ENCODE measurements around the gene CDH12.
"Not testable (repeated sequence)": the region's sequence is repeated elsewhere in the genome, so short reads cannot be mapped to it uniquely, and the experiment has no call there.

Gene CDH12

DNA sequence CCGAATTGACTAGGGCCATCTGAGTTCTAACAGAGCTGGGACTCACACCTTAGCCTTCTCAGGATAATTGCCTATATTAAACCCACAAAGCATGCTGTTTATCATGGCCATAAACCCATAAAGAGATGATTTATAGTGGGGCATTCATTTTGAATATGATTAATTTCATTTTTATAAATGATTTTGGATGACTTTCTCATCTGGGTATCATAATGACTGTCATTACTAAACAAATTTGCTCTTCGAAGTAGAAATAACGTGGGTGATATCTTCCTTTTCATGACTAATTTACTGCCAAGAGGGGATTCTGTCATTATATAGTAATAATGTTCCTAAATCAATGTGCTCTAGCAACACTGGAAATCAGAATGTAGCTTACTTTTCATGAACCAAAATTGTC lies 498.2 kb downstream of the CDH12 start:
- Histone ChIP-seq H3K36me3 (ENCODE audit: control insufficient read depth in 2 of 2, insufficient read depth in 2 of 2, low read length in 2 of 2) (no peaks in the 10 kb centered on the region), H3K27ac (ENCODE audit: low read depth in 2 of 2, low read length in 2 of 2) (no peak overlapping the region), H3K9ac (ENCODE audit: low read depth in 1 of 2, low read length in 2 of 2) (no peak overlapping the region), H3K27me3 (ENCODE audit: control insufficient read depth in 2 of 2, insufficient read depth in 2 of 2, low read length in 2 of 2) (no peaks in the 10 kb centered on the region), H3K4me3 (ENCODE audit: low read length in 2 of 2) (no peak overlapping the region), H3K9me3 (ENCODE audit: control insufficient read depth in 2 of 2, low read length in 2 of 2) (no peaks in the 10 kb centered on the region), H3K4me1 (ENCODE audit: control insufficient read depth in 2 of 2, insufficient read depth in 2 of 2, low read length in 2 of 2) (no peaks in the 10 kb centered on the region)

DNA sequence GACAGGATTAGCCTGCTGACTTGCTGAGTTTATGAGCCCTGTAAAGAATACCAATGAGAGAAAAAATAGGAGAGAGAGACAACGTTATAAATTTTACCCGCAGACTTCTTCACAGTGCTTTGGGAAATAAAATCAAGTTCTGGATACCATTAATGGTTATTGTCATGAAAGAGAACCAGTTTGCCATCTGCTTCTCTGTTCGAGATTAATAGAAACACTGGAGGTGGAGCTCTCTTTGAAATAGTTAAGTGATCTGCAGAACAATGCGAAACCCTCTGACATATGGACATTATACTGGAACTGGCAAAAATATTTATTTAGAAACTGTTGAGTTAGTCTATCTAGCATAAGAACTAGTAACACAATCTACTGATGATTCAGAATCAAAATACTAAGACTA lies 500.7 kb downstream of the CDH12 start:
- H3K27ac ChIP-seq (ENCODE audit: low read depth in 2 of 2, low read length in 2 of 2) = no peak overlapping the region
- H3K4me3 ChIP-seq (ENCODE audit: low read length in 2 of 2) = no peak overlapping the region
- H3K4me1 ChIP-seq (ENCODE audit: control insufficient read depth in 2 of 2, insufficient read depth in 2 of 2, low read length in 2 of 2) = no peaks in the 10 kb centered on the region
- no peak overlapping the region for H3K9ac ChIP-seq (ENCODE audit: low read depth in 1 of 2, low read length in 2 of 2)
- no peaks in the 10 kb centered on the region for H3K27me3 ChIP-seq (ENCODE audit: control insufficient read depth in 2 of 2, insufficient read depth in 2 of 2, low read length in 2 of 2)
- no peaks in the 10 kb centered on the region for H3K36me3 ChIP-seq (ENCODE audit: control insufficient read depth in 2 of 2, insufficient read depth in 2 of 2, low read length in 2 of 2)
- H3K9me3 ChIP-seq (ENCODE audit: control insufficient read depth in 2 of 2, low read length in 2 of 2) = no peaks in the 10 kb centered on the region

DNA sequence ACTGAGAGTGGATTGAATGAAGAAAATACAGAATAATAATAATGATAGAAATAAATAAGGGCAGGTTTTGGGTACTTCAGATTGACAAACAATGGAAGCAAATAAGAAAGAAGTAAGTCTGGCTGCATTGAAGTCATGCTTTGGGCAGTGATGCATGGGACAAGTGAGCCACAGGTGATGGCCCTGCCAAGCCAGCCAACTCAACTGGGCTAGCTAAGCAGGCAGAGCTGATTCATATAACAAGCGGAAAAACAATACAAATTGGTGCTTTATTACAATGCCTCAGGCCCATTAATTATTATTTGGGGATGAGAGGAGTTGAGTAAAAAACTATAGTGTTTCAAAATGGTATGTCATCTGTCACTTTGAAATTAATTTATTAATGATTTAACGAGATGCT lies 502.0 kb downstream of the CDH12 start:
- Histone ChIP-seq H3K4me1 (ENCODE audit: control insufficient read depth in 2 of 2, insufficient read depth in 2 of 2, low read length in 2 of 2) (no peaks in the 10 kb centered on the region), H3K27me3 (ENCODE audit: control insufficient read depth in 2 of 2, insufficient read depth in 2 of 2, low read length in 2 of 2) (no peaks in the 10 kb centered on the region), H3K27ac (ENCODE audit: low read depth in 2 of 2, low read length in 2 of 2) (no peak overlapping the region), H3K4me3 (ENCODE audit: low read length in 2 of 2) (no peak overlapping the region), H3K9ac (ENCODE audit: low read depth in 1 of 2, low read length in 2 of 2) (no peak overlapping the region), H3K9me3 (ENCODE audit: control insufficient read depth in 2 of 2, low read length in 2 of 2) (no peaks in the 10 kb centered on the region), H3K36me3 (ENCODE audit: control insufficient read depth in 2 of 2, insufficient read depth in 2 of 2, low read length in 2 of 2) (no peaks in the 10 kb centered on the region)

DNA sequence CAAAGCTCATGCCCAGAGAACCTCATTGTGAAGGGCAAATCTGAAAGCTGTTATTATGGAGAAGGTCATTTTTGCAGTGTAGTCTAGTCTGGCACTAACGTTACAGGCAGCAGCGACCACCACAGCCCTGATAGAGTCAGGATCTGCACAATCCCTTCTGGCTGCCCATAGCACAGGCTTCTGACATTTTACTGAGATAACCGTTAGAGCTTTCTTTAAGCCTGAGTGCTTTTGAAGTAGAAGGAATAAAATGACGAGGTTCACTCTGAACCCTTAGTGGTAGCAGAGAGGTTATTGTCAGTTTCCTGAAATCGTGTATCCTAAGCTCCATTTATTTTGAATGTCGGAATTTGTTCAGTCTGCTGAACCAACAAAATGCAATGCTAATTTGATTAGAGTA lies 505.1 kb downstream of the CDH12 start:
- Histone ChIP-seq H3K4me3 (ENCODE audit: low read length in 2 of 2) (no peak overlapping the region), H3K4me1 (ENCODE audit: control insufficient read depth in 2 of 2, insufficient read depth in 2 of 2, low read length in 2 of 2) (no peaks in the 10 kb centered on the region), H3K27ac (ENCODE audit: low read depth in 2 of 2, low read length in 2 of 2) (no peak overlapping the region), H3K27me3 (ENCODE audit: control insufficient read depth in 2 of 2, insufficient read depth in 2 of 2, low read length in 2 of 2) (no peaks in the 10 kb centered on the region), H3K9me3 (ENCODE audit: control insufficient read depth in 2 of 2, low read length in 2 of 2) (no peaks in the 10 kb centered on the region), H3K9ac (ENCODE audit: low read depth in 1 of 2, low read length in 2 of 2) (no peak overlapping the region), H3K36me3 (ENCODE audit: control insufficient read depth in 2 of 2, insufficient read depth in 2 of 2, low read length in 2 of 2) (no peaks in the 10 kb centered on the region)

DNA sequence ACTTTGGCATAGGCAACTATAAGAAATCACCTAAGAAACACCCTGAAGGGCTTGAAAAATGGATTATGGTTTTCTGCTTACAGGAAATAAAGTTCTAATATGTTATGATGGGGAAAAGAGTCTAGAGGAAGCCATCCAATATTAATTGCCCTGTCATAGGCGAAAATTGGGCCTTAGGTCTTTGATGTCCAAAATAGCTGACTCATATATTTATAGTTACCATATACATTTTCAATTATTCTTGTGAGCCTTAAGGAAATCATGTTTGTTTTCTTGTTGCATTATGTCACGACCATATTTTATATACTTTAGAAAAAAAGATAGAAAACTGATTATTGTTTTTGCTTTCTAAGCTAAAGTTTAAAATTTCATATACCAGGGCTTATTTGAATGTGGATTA lies 509.1 kb downstream of the CDH12 start:
- Histone ChIP-seq H3K4me3 (ENCODE audit: low read length in 2 of 2) (no peak overlapping the region), H3K9me3 (ENCODE audit: control insufficient read depth in 2 of 2, low read length in 2 of 2) (no peaks in the 10 kb centered on the region), H3K36me3 (ENCODE audit: control insufficient read depth in 2 of 2, insufficient read depth in 2 of 2, low read length in 2 of 2) (no peaks in the 10 kb centered on the region), H3K9ac (ENCODE audit: low read depth in 1 of 2, low read length in 2 of 2) (no peak overlapping the region), H3K27me3 (ENCODE audit: control insufficient read depth in 2 of 2, insufficient read depth in 2 of 2, low read length in 2 of 2) (no peaks in the 10 kb centered on the region), H3K4me1 (ENCODE audit: control insufficient read depth in 2 of 2, insufficient read depth in 2 of 2, low read length in 2 of 2) (no peaks in the 10 kb centered on the region), H3K27ac (ENCODE audit: low read depth in 2 of 2, low read length in 2 of 2) (no peak overlapping the region)

DNA sequence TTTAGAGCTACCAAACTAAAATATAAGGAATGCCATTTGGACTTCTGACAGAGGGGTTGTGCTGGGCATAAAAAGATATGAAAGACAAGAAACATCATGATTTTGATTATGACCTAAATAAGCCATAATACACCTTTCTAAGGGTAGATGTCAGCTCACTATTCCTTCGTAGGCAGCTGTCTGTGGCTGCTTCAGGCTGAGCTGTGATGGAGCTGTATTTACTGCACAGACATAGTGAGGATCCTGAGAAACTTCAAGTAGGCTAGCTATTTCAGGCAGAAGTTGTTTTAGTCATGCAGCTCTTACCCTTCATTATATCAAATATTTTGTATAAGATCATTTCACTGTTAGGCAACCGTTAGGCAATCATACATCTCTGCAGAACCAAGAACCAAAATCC lies 511.7 kb downstream of the CDH12 start:
- Histone ChIP-seq H3K27ac (ENCODE audit: low read depth in 2 of 2, low read length in 2 of 2) (no peak overlapping the region), H3K4me3 (ENCODE audit: low read length in 2 of 2) (no peak overlapping the region), H3K9me3 (ENCODE audit: control insufficient read depth in 2 of 2, low read length in 2 of 2) (no peaks in the 10 kb centered on the region), H3K4me1 (ENCODE audit: control insufficient read depth in 2 of 2, insufficient read depth in 2 of 2, low read length in 2 of 2) (no peaks in the 10 kb centered on the region), H3K27me3 (ENCODE audit: control insufficient read depth in 2 of 2, insufficient read depth in 2 of 2, low read length in 2 of 2) (no peaks in the 10 kb centered on the region), H3K9ac (ENCODE audit: low read depth in 1 of 2, low read length in 2 of 2) (no peak overlapping the region), H3K36me3 (ENCODE audit: control insufficient read depth in 2 of 2, insufficient read depth in 2 of 2, low read length in 2 of 2) (no peaks in the 10 kb centered on the region)

DNA sequence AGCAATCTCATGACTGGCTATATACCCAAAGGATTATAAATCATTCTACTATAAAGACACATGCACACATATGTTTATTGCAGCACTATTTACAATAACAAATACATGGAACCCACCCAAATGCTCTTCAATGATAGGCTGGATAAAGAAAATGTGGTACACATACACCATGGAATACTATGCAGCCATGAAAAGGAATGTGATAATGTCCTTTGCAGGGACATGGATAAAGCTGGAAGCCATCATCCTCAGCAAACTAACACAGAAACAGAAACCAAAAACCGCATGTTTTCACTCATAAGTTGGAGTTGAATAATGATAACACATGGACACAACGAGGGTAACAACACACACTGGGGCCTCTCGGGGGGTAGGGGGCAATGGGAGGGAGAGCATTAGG lies 520.2 kb downstream of the CDH12 start:
- H3K27ac ChIP-seq (ENCODE audit: low read depth in 2 of 2, low read length in 2 of 2); H3K4me1 ChIP-seq (ENCODE audit: control insufficient read depth in 2 of 2, insufficient read depth in 2 of 2, low read length in 2 of 2); H3K9ac ChIP-seq (ENCODE audit: low read depth in 1 of 2, low read length in 2 of 2); H3K36me3 ChIP-seq (ENCODE audit: control insufficient read depth in 2 of 2, insufficient read depth in 2 of 2, low read length in 2 of 2); H3K4me3 ChIP-seq (ENCODE audit: low read length in 2 of 2); H3K27me3 ChIP-seq (ENCODE audit: control insufficient read depth in 2 of 2, insufficient read depth in 2 of 2, low read length in 2 of 2); H3K9me3 ChIP-seq (ENCODE audit: control insufficient read depth in 2 of 2, low read length in 2 of 2): not testable (repeated sequence)

DNA sequence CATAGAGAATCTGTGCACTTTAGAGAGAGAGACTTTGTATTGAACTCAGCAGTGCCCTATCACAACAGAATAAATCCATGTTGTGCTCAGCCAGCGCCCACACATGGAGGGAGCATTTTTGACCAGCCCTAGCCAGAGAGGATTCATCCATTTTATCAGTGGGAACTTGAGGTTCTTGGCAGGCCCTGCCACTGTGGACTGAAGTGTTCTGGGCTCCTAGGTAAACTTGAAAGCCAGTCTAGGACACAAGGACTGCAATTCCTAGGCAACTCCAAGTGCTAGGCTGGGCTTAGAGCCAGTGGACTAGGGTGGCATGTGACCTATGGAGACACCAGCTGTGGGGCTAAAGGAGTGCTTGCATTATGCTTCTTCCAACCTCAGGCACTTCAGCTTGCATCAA lies 523.5 kb downstream of the CDH12 start:
- Histone ChIP-seq H3K27me3 (ENCODE audit: control insufficient read depth in 2 of 2, insufficient read depth in 2 of 2, low read length in 2 of 2) (no peaks in the 10 kb centered on the region), H3K4me1 (ENCODE audit: control insufficient read depth in 2 of 2, insufficient read depth in 2 of 2, low read length in 2 of 2) (no peaks in the 10 kb centered on the region), H3K9ac (ENCODE audit: low read depth in 1 of 2, low read length in 2 of 2) (no peak overlapping the region), H3K9me3 (ENCODE audit: control insufficient read depth in 2 of 2, low read length in 2 of 2) (peaks cover 0 to 3% of the 10 kb centered on the region in 2 donors), H3K27ac (ENCODE audit: low read depth in 2 of 2, low read length in 2 of 2) (no peak overlapping the region), H3K4me3 (ENCODE audit: low read length in 2 of 2) (no peak overlapping the region), H3K36me3 (ENCODE audit: control insufficient read depth in 2 of 2, insufficient read depth in 2 of 2, low read length in 2 of 2) (no peaks in the 10 kb centered on the region)

DNA sequence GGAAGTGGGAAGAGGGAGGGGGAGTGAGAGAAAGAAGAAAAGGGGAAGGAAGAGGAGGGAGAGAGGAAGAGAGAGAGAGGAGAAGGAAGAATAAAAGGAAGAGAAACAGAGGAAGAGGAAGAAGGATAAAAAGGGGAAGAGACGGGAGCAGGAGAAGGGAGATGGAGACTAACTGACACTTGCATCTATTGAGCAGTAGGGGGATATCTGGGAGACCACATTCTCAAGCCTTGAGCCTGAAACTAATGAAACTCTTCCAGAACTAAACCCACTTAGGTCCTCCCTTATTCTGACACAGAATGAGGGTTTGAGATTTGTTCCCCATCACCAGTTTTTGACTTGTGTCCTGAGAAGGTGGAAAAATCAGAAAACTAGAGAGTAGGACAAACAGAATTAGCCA lies 533.3 kb downstream of the CDH12 start:
- H3K4me1 ChIP-seq (ENCODE audit: control insufficient read depth in 2 of 2, insufficient read depth in 2 of 2, low read length in 2 of 2) = no peaks in the 10 kb centered on the region
- no peak overlapping the region for H3K4me3 ChIP-seq (ENCODE audit: low read length in 2 of 2)
- H3K27me3 ChIP-seq (ENCODE audit: control insufficient read depth in 2 of 2, insufficient read depth in 2 of 2, low read length in 2 of 2) = no peaks in the 10 kb centered on the region
- H3K36me3 ChIP-seq (ENCODE audit: control insufficient read depth in 2 of 2, insufficient read depth in 2 of 2, low read length in 2 of 2) = no peaks in the 10 kb centered on the region
- H3K9ac ChIP-seq (ENCODE audit: low read depth in 1 of 2, low read length in 2 of 2) = no peak overlapping the region
- H3K9me3 ChIP-seq (ENCODE audit: control insufficient read depth in 2 of 2, low read length in 2 of 2) = no peaks in the 10 kb centered on the region
- H3K27ac ChIP-seq (ENCODE audit: low read depth in 2 of 2, low read length in 2 of 2) = no peak overlapping the region

DNA sequence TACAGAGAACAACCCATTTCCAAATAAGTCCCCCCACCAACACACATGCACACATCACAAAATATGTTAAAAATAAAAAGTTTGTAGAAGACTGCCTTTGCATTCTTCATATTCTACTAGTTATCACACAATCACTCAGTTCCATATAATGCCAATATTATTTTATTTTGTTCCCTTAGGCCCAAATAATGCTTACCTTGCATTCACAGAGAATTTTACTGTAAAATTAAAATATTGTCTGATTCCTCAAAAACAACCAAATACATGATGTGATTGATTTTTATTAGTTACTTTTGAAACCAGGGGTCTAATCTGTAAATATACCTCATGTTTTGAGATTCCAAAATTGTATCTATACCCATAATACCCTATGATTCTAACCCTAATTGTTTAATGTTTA lies 536.9 kb downstream of the CDH12 start:
- Histone ChIP-seq H3K27me3 (ENCODE audit: control insufficient read depth in 2 of 2, insufficient read depth in 2 of 2, low read length in 2 of 2) (no peaks in the 10 kb centered on the region), H3K9ac (ENCODE audit: low read depth in 1 of 2, low read length in 2 of 2) (no peak overlapping the region), H3K9me3 (ENCODE audit: control insufficient read depth in 2 of 2, low read length in 2 of 2) (no peaks in the 10 kb centered on the region), H3K4me1 (ENCODE audit: control insufficient read depth in 2 of 2, insufficient read depth in 2 of 2, low read length in 2 of 2) (no peaks in the 10 kb centered on the region), H3K27ac (ENCODE audit: low read depth in 2 of 2, low read length in 2 of 2) (no peak overlapping the region), H3K4me3 (ENCODE audit: low read length in 2 of 2) (no peak overlapping the region), H3K36me3 (ENCODE audit: control insufficient read depth in 2 of 2, insufficient read depth in 2 of 2, low read length in 2 of 2) (no peaks in the 10 kb centered on the region)

DNA sequence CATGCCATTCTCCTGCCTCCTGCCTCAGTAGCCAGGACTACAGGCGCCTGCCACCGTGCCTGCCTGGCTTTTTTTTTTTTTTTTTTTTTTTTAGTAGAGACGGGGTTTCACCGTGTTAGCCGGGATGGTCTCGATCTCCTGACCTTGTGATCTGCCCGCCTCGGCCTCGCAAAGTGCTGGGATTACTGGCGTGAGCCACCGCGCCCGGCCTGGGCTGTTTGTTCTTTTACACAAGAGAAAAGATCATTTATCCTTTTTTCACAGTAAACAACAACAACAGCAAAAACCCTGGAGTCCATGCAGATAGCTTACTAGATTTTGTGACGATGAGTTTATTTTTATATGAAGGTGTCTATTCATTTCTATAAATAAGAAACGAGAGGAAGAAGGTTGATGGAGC lies 538.1 kb downstream of the CDH12 start:
- not testable (repeated sequence) for H3K9me3 ChIP-seq (ENCODE audit: control insufficient read depth in 2 of 2, low read length in 2 of 2); H3K4me1 ChIP-seq (ENCODE audit: control insufficient read depth in 2 of 2, insufficient read depth in 2 of 2, low read length in 2 of 2); H3K4me3 ChIP-seq (ENCODE audit: low read length in 2 of 2); H3K27me3 ChIP-seq (ENCODE audit: control insufficient read depth in 2 of 2, insufficient read depth in 2 of 2, low read length in 2 of 2); H3K27ac ChIP-seq (ENCODE audit: low read depth in 2 of 2, low read length in 2 of 2); H3K36me3 ChIP-seq (ENCODE audit: control insufficient read depth in 2 of 2, insufficient read depth in 2 of 2, low read length in 2 of 2); H3K9ac ChIP-seq (ENCODE audit: low read depth in 1 of 2, low read length in 2 of 2)

Data from mucosa of rectum (tissue), 2 donors.